Measurements from ENCODE around the gene TLCD3A.
"Not testable (repeated sequence)": the region's sequence is repeated elsewhere in the genome, so short reads cannot be mapped to it uniquely, and the experiment has no call there.

Gene TLCD3A

GRCh38 chr17:789931-790873, 57.8 kb downstream of the TLCD3A start:
- not testable (repeated sequence) for DNase-seq

GRCh38 chr17:790874-791247, 58.5 kb downstream of the TLCD3A start:
- not testable (repeated sequence) for DNase-seq

DNA sequence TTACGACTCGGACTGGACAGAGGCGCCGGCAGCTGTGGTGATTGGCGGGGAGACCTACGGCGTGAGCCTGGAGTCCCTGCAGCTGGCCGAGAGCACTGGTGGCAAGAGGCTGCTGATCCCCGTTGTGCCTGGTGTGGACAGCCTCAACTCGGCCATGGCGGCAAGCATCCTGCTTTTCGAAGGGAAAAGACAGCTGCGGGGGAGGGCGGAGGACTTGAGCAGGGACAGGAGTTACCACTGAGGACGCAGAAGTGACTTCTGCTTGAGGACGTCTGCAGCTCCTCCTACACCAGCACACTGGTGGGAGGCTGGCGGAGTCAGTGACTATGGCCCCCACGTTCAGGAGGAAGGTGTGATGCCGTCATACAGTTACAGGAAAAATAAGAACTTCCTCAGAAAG, 59.4 kb downstream of the TLCD3A start:
- DNase-seq = no peak

DNA sequence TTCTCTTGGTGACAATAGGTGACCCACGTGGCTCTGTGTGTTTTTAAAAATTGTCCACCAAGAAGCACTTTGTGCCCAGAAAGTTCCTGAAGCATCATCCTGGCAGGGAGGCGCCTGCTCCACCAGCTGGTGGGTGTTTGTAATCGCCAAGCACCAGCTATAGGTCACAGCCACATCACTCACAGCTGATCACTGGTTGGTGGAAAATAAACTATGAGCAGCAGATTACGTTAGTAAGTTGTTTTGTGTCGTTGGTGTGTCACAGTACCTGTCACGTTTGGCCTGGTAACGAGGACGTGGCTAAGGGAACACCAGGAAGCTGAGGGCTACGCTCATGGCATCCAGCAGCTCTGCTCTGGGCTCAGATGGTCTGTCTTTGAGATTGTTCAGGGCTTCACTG, 59.9 kb downstream of the TLCD3A start:
- DNase-seq = no peak
